GM04503 (cell line): Measurements from ENCODE around the gene TUBA4A.
"Not testable (repeated sequence)": the region's sequence is repeated elsewhere in the genome, so short reads cannot be mapped to it uniquely, and the experiment has no call there.

Experiments
- DNase-seq: peaks from one replicate; pipeline ENCODE4 v3.0.0-alpha.2; 2012; ENCODE audit warnings: low read depth

TUBA4A gene

GRCh38 chr2:219210886-219211362 is 42.8 kb downstream of the TUBA4A start:
- no peak for DNase-seq

GRCh38 chr2:219210196-219210885 is 43.4 kb downstream of the TUBA4A start:
- DNase-seq: no peak

GRCh38 chr2:219209236-219210195 is 44.2 kb downstream of the TUBA4A start:
- no peak for DNase-seq

- DNase-seq: no peak
Measured at GRCh38 chr2:219207884-219208740, 45.6 kb downstream of the TUBA4A start.

- no peak for DNase-seq
Measured at GRCh38 chr2:219207134-219207883, 46.4 kb downstream of the TUBA4A start.

- peak; percentile 47 for DNase-seq
Measured at GRCh38 chr2:219206328-219207133, 47.2 kb downstream of the TUBA4A start, which contains the start of gene ZFAND2B. ZFAND2B (plus strand) TSS chr2:219206782; CDS start chr2:219206988, 206 bp downstream.

- DNase-seq: no peak
Measured at GRCh38 chr2:219205981-219206327, 47.8 kb downstream of the TUBA4A start.

- no peak for DNase-seq
Measured at GRCh38 chr2:219205165-219205538, 48.6 kb downstream of the TUBA4A start.

- DNase-seq: no peak
Measured at GRCh38 chr2:219204425-219205164, 49.1 kb downstream of the TUBA4A start.

GRCh38 chr2:219201331-219201730 is 52.4 kb downstream of the TUBA4A start:
- DNase-seq: not testable (repeated sequence)

- not testable (repeated sequence) for DNase-seq
Measured at GRCh38 chr2:219200502-219201326, 53.0 kb downstream of the TUBA4A start.
